ENCODE data around the gene MT1F. TPM values are rescaled to one million over a fixed set of nuclear protein-coding genes. Genes with fewer than 3 reads are reported as not detected.

Gene MT1F
- total RNA-seq, 2 experiments from 2014 or later, result 0.44 TPM; not detected in 1

GRCh38 chr16:56608876-56609462 is 48.8 kb upstream of the MT1F start:
- Histone ChIP-seq H3K4me1 (ENCODE audit: insufficient read depth, low read length, poor library complexity, severe bottlenecking) (peaks cover 52% of the 10 kb centered on the region), H3K9me3 (ENCODE audit: low read length) (no peaks in the 10 kb centered on the region), H3K9me2 (ENCODE audit: insufficient read depth, low read length) (no peaks in the 10 kb centered on the region), H3K4me2 (ENCODE audit: low read length) (peak overlapping the region; percentile 78), H2AFZ (ENCODE audit: low read length) (peak overlapping the region; percentile 81; the same call in 1 of the 2 replicates), H4K20me1 (ENCODE audit: insufficient read depth, low read length) (no peaks in the 10 kb centered on the region), H3K36me3 (ENCODE audit: insufficient read depth, low read length) (no peaks in the 10 kb centered on the region), H3K4me3 (ENCODE audit: low read depth, low read length, poor library complexity, severe bottlenecking) (peak overlapping the region; percentile 66), H3K27ac (ENCODE audit: low read depth, low read length, poor library complexity, severe bottlenecking) (no peak overlapping the region), H3K79me2 (ENCODE audit: insufficient read depth, low read depth, low read length) (no peaks in the 10 kb centered on the region)
- DNase-seq (ENCODE audit: low spot score), result no peak
- intact Hi-C loops (cut with micrococcal nuclease; ENCODE audit: unreplicated experiment), result no loop called here
- TF ChIP-seq CTCF (conservative IDR thresholded peaks at IDR 0.05; ENCODE audit: low read length) (0 out of 2 replicates have a peak, but pooled peaks have one; percentile 20), EZH2phosphoT487 (IDR thresholded peaks at IDR 0.05; ENCODE audit: borderline replicate concordance, low read depth, low read length) (no peak)
- BruUV-seq (replicated peaks), result TSS peak; percentile 71
- ChIA-PET CTCF (ENCODE audit: unreplicated experiment) (no interaction called here), POLR2A (no interaction called here)

- CTCF ChIA-PET (ENCODE audit: unreplicated experiment), result no interaction called here
Measured at GRCh38 chr16:56609463-56609921, 48.3 kb upstream of the MT1F start.

More at GRCh38 chr16:56609463-56609921, 48.3 kb upstream of the MT1F start:
- intact Hi-C loops (cut with micrococcal nuclease; ENCODE audit: unreplicated experiment), result no loop called here
- Histone ChIP-seq H4K20me1 (ENCODE audit: insufficient read depth, low read length) (no peaks in the 10 kb centered on the region), H3K9me3 (ENCODE audit: low read length) (no peaks in the 10 kb centered on the region), H3K4me2 (ENCODE audit: low read length) (peak overlapping the region; percentile 78), H3K27ac (ENCODE audit: low read depth, low read length, poor library complexity, severe bottlenecking) (peak overlapping the region; percentile 5), H3K4me1 (ENCODE audit: insufficient read depth, low read length, poor library complexity, severe bottlenecking) (peaks cover 52% of the 10 kb centered on the region), H3K36me3 (ENCODE audit: insufficient read depth, low read length) (no peaks in the 10 kb centered on the region), H2AFZ (ENCODE audit: low read length) (peak overlapping the region; percentile 81; the same call in 1 of the 2 replicates), H3K4me3 (ENCODE audit: low read depth, low read length, poor library complexity, severe bottlenecking) (peak overlapping the region; percentile 66), H3K9me2 (ENCODE audit: insufficient read depth, low read length) (no peaks in the 10 kb centered on the region), H3K79me2 (ENCODE audit: insufficient read depth, low read depth, low read length) (no peaks in the 10 kb centered on the region)
- BruUV-seq (replicated peaks), result no TSS peak
- peak; percentile 80 for DNase-seq (ENCODE audit: low spot score)
- no peak for TF ChIP-seq CTCF (conservative IDR thresholded peaks at IDR 0.05; ENCODE audit: low read length)
- no peak for TF ChIP-seq EZH2phosphoT487 (IDR thresholded peaks at IDR 0.05; ENCODE audit: borderline replicate concordance, low read depth, low read length)
- POLR2A ChIA-PET, result no interaction called here
